HG02798 (cell line): ENCODE data around the gene BTAF1.
"Not testable (repeated sequence)": the region's sequence is repeated elsewhere in the genome, so short reads cannot be mapped to it uniquely, and the experiment has no call there.

Experiments
- ATAC-seq: cut with Tn5 transposase; IDR thresholded peaks from one replicate; pipeline ENCODE4 v1.9.1; 2021; ENCODE audit warnings: mild to moderate bottlenecking; ENCODE audit not compliant: unreplicated experiment, poor library complexity

BTAF1 gene

GRCh38 chr10:91923371-91924211 lies at the start of gene BTAF1:
BTAF1 (plus strand) TSS chr10:91923770; CDS start chr10:91924077, 307 bp downstream.
- peak; percentile 98 for ATAC-seq

- ATAC-seq = no peak
Observed at GRCh38 chr10:91875156-91875555, 48.4 kb upstream of the BTAF1 start.

GRCh38 chr10:91875779-91876178 lies 47.8 kb upstream of the BTAF1 start:
- no peak for ATAC-seq

GRCh38 chr10:91879515-91880170 lies 43.9 kb upstream of the BTAF1 start:
- no peak for ATAC-seq

GRCh38 chr10:91880310-91880709 lies 43.3 kb upstream of the BTAF1 start:
- ATAC-seq = no peak

- no peak for ATAC-seq
Observed at GRCh38 chr10:91883549-91884444, 39.8 kb upstream of the BTAF1 start.

GRCh38 chr10:91884536-91884935 lies 39.0 kb upstream of the BTAF1 start:
- no peak for ATAC-seq

- no peak for ATAC-seq
Observed at GRCh38 chr10:91885362-91886079, 38.0 kb upstream of the BTAF1 start.

GRCh38 chr10:91886954-91887271 lies 36.7 kb upstream of the BTAF1 start:
- ATAC-seq = no peak

GRCh38 chr10:91887272-91888076 lies 36.1 kb upstream of the BTAF1 start:
- ATAC-seq = peak; percentile 60

GRCh38 chr10:91891125-91892001 lies 32.2 kb upstream of the BTAF1 start:
- no peak for ATAC-seq

- no peak for ATAC-seq
Observed at GRCh38 chr10:91893051-91893450, 30.5 kb upstream of the BTAF1 start.

GRCh38 chr10:91894261-91894685 lies 29.3 kb upstream of the BTAF1 start:
- not testable (repeated sequence) for ATAC-seq

GRCh38 chr10:91896212-91896756 lies 27.3 kb upstream of the BTAF1 start:
- ATAC-seq = no peak

- ATAC-seq = no peak
Observed at GRCh38 chr10:91897421-91897820, 26.1 kb upstream of the BTAF1 start.

GRCh38 chr10:91901784-91902677 lies 21.5 kb upstream of the BTAF1 start:
- ATAC-seq = no peak

GRCh38 chr10:91907033-91907594 lies 16.5 kb upstream of the BTAF1 start:
- no peak for ATAC-seq
